KMS-11 (cell line): Measurements from ENCODE around the gene LRRC4.

Experiments used
- H2AFZ ChIP-seq: fragments of 200-600 bp; sonication (generic); 2 replicates; pipeline ENCODE4 v1.6.1; 2016; ENCODE audit warnings: antibody characterized with exemption, mixed run types, low read depth
- H3K27ac ChIP-seq: fragments of 200-600 bp; sonication (generic); 2 replicates; pipeline ENCODE4 v1.6.1; 2016; ENCODE audit warnings: mild to moderate bottlenecking, mixed run types
- H3K27me3 ChIP-seq: fragments of 200-600 bp; sonication (generic); 2 replicates; pipeline ENCODE4 v1.6.1; 2017; ENCODE audit warnings: mild to moderate bottlenecking, low read depth, mixed run types, moderate library complexity; ENCODE audit not compliant: insufficient read depth
- H3K36me3 ChIP-seq: fragments of 200-600 bp; sonication (generic); 2 replicates; pipeline ENCODE4 v1.6.1; 2017; ENCODE audit warnings: mild to moderate bottlenecking, mixed run types; ENCODE audit not compliant: insufficient read depth
- H3K4me1 ChIP-seq: fragments of 200-600 bp; sonication (generic); 2 replicates; pipeline ENCODE4 v1.6.1; 2016; ENCODE audit warnings: mild to moderate bottlenecking, low read depth, mixed run types; ENCODE audit not compliant: poor library complexity, severe bottlenecking
- H3K4me2 ChIP-seq: fragments of 200-600 bp; sonication (generic); 2 replicates; pipeline ENCODE4 v1.7.0; 2016; ENCODE audit warnings: mild to moderate bottlenecking, mixed run types
- H3K4me3 ChIP-seq: fragments of 200-600 bp; sonication (generic); IDR thresholded peaks from 2 replicates; pipeline ENCODE4 v1.6.1; 2017; ENCODE audit warnings: low read depth, low read length, mixed read lengths; ENCODE audit not compliant: insufficient read depth
- H3K79me2 ChIP-seq: fragments of 200-600 bp; sonication (generic); 2 replicates; pipeline ENCODE4 v1.6.1; 2016; ENCODE audit warnings: low read depth, mixed run types; ENCODE audit not compliant: insufficient read depth
- H3K9ac ChIP-seq: fragments of 200-600 bp; sonication (generic); 2 replicates; pipeline ENCODE4 v1.6.1; 2016; ENCODE audit warnings: mild to moderate bottlenecking, mixed run types
- H4K20me1 ChIP-seq: fragments of 200-600 bp; sonication (generic); 2 replicates; pipeline ENCODE4 v1.6.1; 2016; ENCODE audit warnings: mild to moderate bottlenecking, mixed run types; ENCODE audit not compliant: insufficient read depth
- TF ChIP-seq, protein P1 (sequence below): fragments of 200-600 bp; sonication (generic); conservative IDR thresholded peaks from 2 replicates; pipeline ENCODE4 v1.6.1; 2017; ENCODE audit warnings: low read depth, mild to moderate bottlenecking, antibody characterized with exemption, low read length, moderate library complexity, mixed read lengths

Gene LRRC4

DNA sequence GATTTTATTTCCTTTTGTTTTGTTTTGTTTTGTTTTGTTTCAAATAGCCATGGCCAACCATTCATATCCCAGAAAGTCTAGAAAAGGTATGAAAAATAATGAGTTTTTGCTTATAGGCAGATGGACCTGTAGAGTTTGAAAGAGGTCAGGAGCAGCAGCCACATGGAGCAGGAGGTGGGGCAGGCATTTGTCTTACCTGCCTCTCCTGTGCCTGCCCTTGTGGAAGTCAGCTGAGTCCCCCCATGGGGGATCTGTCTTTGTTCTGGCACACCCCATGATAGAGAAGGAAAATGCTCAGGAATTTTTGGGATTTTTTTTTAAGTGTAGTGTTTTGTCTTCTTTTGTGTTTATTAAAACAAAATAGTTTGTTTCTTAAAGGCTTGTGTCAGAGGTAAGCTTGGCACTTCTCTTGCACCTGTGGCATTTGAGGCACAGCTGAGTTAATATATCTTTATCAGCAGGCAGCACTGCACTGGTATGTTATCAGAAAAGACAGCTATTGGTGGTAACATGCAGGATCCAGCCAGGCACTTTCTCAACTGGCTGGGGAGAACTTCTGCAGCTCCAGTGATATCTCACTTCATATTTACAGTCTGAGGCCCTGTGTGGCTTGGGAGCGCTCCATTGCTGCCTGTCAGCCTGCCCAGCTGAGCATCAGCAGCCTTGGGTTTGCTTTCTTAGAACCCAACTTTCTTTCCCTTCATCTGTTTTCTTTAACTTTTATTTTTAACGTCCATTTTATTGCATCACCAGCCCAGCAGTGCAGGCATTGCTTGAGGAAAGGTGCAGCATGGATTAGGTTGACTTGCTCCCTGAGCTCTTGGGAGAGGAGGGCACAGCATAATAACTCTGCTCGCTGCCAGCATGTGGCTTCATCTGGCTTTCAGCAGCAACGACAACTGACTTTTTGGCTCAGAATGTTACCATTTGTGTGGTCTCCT lies 44.4 kb downstream of the LRRC4 start:
- Histone ChIP-seq H3K27me3 (no peaks in the 10 kb centered on the region), H3K27ac (no peak overlapping the region), H3K79me2 (no peaks in the 10 kb centered on the region), H3K4me1 (no peaks in the 10 kb centered on the region), H2AFZ (no peak overlapping the region), H3K36me3 (no peaks in the 10 kb centered on the region; the same call in 1 of the 2 replicates), H4K20me1 (no peaks in the 10 kb centered on the region), H3K4me2 (no peak overlapping the region), H3K9ac (no peak overlapping the region), H3K4me3 (no peak overlapping the region)
- TF ChIP-seq, protein P1, sequence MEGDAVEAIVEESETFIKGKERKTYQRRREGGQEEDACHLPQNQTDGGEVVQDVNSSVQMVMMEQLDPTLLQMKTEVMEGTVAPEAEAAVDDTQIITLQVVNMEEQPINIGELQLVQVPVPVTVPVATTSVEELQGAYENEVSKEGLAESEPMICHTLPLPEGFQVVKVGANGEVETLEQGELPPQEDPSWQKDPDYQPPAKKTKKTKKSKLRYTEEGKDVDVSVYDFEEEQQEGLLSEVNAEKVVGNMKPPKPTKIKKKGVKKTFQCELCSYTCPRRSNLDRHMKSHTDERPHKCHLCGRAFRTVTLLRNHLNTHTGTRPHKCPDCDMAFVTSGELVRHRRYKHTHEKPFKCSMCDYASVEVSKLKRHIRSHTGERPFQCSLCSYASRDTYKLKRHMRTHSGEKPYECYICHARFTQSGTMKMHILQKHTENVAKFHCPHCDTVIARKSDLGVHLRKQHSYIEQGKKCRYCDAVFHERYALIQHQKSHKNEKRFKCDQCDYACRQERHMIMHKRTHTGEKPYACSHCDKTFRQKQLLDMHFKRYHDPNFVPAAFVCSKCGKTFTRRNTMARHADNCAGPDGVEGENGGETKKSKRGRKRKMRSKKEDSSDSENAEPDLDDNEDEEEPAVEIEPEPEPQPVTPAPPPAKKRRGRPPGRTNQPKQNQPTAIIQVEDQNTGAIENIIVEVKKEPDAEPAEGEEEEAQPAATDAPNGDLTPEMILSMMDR = no peak

DNA sequence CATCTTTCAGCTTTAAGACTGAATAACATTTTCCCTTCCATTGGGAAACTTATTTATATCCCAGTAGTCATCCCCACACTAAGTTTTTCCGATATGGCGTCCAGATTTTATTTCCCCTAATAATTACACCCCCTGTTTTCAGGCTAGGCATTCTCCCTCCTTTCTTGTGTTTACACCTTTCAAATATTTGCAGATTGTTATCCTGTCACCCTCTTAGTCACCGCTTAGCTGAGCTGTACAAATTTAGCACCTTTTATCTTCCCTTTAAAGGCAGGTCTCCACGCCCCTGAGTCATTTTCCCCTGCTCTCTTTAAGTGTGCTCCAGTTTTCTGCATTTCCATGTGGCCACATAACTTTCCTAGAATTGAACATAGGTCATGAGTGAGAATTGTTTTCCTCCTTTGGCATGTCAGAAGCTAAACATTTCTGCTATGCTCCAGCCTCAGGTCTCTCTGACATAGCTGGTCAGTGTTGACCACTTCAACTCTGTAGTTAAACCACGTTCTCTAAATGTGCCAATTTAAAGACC lies 47.4 kb downstream of the LRRC4 start:
- H2AFZ ChIP-seq = no peak overlapping the region
- H3K4me2 ChIP-seq = no peak overlapping the region
- no peaks in the 10 kb centered on the region for H4K20me1 ChIP-seq
- no peaks in the 10 kb centered on the region for H3K79me2 ChIP-seq
- H3K36me3 ChIP-seq = no peaks in the 10 kb centered on the region; the same call in 1 of the 2 replicates
- TF ChIP-seq, protein P1 = no peak
- no peak overlapping the region for H3K9ac ChIP-seq
- H3K27me3 ChIP-seq = no peaks in the 10 kb centered on the region
- H3K4me1 ChIP-seq = no peaks in the 10 kb centered on the region
- H3K4me3 ChIP-seq = no peak overlapping the region
- no peak overlapping the region for H3K27ac ChIP-seq

DNA sequence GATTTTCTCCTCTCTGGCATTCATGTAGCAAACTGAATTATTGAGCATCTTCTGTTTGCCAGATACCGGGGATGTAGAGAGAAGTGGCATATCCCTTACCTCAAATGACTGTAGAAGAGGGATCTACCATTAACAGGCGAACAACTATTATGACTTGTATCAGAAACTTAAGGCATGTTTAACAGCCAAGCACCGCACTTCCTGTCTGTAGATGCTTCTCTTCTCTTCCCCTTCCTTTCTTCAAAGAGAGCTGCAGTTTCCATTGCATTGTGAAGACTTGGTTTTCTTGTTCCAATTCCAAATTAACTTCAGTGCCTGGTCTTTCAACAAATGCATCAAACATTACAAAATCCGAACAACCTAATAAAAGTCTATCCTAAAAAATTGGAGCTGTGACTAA lies 49.3 kb downstream of the LRRC4 start:
- Histone ChIP-seq H3K36me3 (peaks cover 8% of the 10 kb centered on the region; the same call in 1 of the 2 replicates), H3K27ac (no peak overlapping the region), H3K79me2 (no peaks in the 10 kb centered on the region), H3K4me3 (no peak overlapping the region), H3K4me1 (no peaks in the 10 kb centered on the region), H3K4me2 (no peak overlapping the region), H3K27me3 (no peaks in the 10 kb centered on the region), H4K20me1 (no peaks in the 10 kb centered on the region), H2AFZ (no peak overlapping the region), H3K9ac (no peak overlapping the region)
- TF ChIP-seq, protein P1 = no peak

DNA sequence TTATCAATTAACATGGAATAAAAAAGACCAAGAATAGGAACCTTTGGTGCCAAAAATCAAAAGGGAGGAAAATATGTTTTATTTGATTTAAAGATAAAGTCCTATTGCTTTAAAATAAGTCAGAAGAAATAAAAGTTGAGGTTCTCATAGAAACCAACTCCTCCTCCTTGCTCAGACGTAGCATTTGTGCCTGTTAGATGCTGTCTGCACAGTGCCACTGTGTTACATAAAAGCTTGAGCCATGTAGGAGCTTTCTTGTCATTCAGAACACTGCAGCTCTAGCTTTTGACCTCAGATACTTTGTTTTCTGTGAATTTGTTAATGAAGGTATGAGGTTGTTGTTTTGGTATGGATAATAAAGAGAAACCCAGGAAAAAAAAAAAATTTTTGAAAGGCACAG lies 50.3 kb downstream of the LRRC4 start:
- H3K4me3 ChIP-seq = no peak overlapping the region
- TF ChIP-seq, protein P1 = no peak
- H3K27ac ChIP-seq = no peak overlapping the region
- H3K36me3 ChIP-seq = peaks cover 9% of the 10 kb centered on the region; the same call in 1 of the 2 replicates
- no peak overlapping the region for H2AFZ ChIP-seq
- H3K79me2 ChIP-seq = no peaks in the 10 kb centered on the region
- no peak overlapping the region for H3K9ac ChIP-seq
- H3K4me2 ChIP-seq = no peak overlapping the region
- H4K20me1 ChIP-seq = no peaks in the 10 kb centered on the region
- no peaks in the 10 kb centered on the region for H3K4me1 ChIP-seq
- no peaks in the 10 kb centered on the region for H3K27me3 ChIP-seq
